22Rv1 (cell line): Measurements from ENCODE around the gene GTPBP4.

Experiments used
- CTCF ChIP-seq: fragments of 450-650 bp; IDR thresholded peaks from 2 replicates; pipeline ENCODE4 v1.5.1; 2017; ENCODE audit warnings: mild to moderate bottlenecking
- ZFX ChIP-seq: fragments of 450-650 bp; IDR thresholded peaks from 2 replicates; pipeline ENCODE4 v1.6.1; 2017; ENCODE audit warnings: antibody characterized with exemption, borderline replicate concordance

GRCh38 chr10:1040133-1040532, 51.9 kb downstream of the GTPBP4 start:
- TF ChIP-seq CTCF (no peak), ZFX (no peak)
